ENCODE measurements around the gene GPR146. TPM values are rescaled to one million over a fixed set of nuclear protein-coding genes. Genes with fewer than 3 reads are reported as not detected.

The GPR146 gene
- total and polyA plus RNA-seq, 9 of the 15 experiments (the other 6 are each of a cell fraction or from before 2014, with no cell fraction given) = 0.22 to 3.6 (median 0.64) TPM; not detected in 2

DNA sequence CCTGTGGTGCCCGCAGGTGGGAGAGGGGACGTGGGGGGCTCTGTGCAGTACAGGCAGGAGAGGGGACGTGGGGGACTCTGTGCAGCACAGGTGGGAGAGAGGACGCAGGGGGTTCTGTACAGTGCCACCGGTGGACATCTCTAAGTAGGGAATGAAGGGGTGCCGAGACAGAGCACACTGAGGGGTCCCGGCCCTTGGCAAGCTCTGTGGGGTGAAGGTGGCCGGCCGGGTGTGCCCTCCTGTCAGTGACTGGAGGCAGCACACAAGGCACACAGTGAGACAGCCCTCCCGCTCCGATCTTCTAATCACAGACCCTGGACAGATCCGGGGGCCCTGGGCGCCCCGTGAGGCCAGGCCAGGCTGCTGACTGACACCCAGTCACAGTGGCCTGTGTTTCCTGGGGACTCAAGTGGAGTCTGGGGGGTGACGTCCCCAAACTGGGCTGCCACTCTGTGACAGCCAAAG, 11.2 kb downstream of the GPR146 start:
- H3K9ac ChIP-seq (ENCODE audit: insufficient read depth in 1 of 2, low read depth in 2 of 2, low read length in 2 of 2) = peak overlapping the region; percentile 27 to 90; a peak in 3 of 4 replicates
- intact Hi-C loops (cut with micrococcal nuclease) (no loop called here), in situ Hi-C loops (cut with MboI) (no loop called here)
- H3K27ac ChIP-seq (ENCODE audit: extremely low read depth, low read depth, low read length) = peak overlapping the region; percentile 42; the same call in 2 of the 3 replicates
- no peaks in the 10 kb centered on the region for H4K20me1 ChIP-seq (replicated peaks; ENCODE audit: control insufficient read depth, insufficient read depth, low read length)
- no peak for DNase-seq (ENCODE audit: extremely low read depth in 1 of 4, low spot score in 3 of 4)
- POLR2A ChIA-PET = interaction anchor here (0.5 to 1.8 kb wide), 5 partner anchors 9 to 74 kb away, joined by 3 to 9 read pairs (median 5); partner anchors contain the start of gene GPR146
- ATAC-seq = no peak; the same call in 2 of the 3 replicates
- H3K4me3 ChIP-seq = peak overlapping the region; percentile 11
- peaks cover 32 to 89% of the 10 kb centered on the region in 2 experiments for H3K4me1 ChIP-seq (replicated peaks in 1 of 2; ENCODE audit: control insufficient read depth in 2 of 2, insufficient read depth in 2 of 2, low read length in 2 of 2)
- peak overlapping the region; percentile 73 for H3K4me2 ChIP-seq (ENCODE audit: insufficient read depth, low read length)
- CTCF ChIA-PET (ENCODE audit: low intra/inter-chr PET ratio) = no interaction called here
- H3K9me1 ChIP-seq (ENCODE audit: control insufficient read depth, insufficient read depth, low read length) = peaks cover 3% of the 10 kb centered on the region
- H3K9me3 ChIP-seq (replicated peaks; ENCODE audit: control insufficient read depth, insufficient read depth, low read depth, low read length) = no peaks in the 10 kb centered on the region
- H3K27me3 ChIP-seq (ENCODE audit: control insufficient read depth in 2 of 2, insufficient read depth in 2 of 2, low read length in 2 of 2) = no peaks in the 10 kb centered on the region
- peaks cover 10% of the 10 kb centered on the region; the same call in 1 of the 3 replicates for H3K79me2 ChIP-seq (ENCODE audit: control insufficient read depth, insufficient read depth, low read length)
- WGBS (ENCODE audit: insufficient coverage, low coverage, missing lambda C conversion rate) = 39% methylated on average over 14 of the region's 15 CpGs
- no TSS peak for BruUV-seq (replicated peaks)
- H3K36me3 ChIP-seq (ENCODE audit: control insufficient read depth, insufficient read depth, low read length) = peaks cover 6% of the 10 kb centered on the region; the same call in 1 of the 3 replicates
- peak overlapping the region; percentile 64 for H2AFZ ChIP-seq (ENCODE audit: low read depth, low read length)
- no peak for FAIRE-seq
- TF ChIP-seq, protein P1, sequence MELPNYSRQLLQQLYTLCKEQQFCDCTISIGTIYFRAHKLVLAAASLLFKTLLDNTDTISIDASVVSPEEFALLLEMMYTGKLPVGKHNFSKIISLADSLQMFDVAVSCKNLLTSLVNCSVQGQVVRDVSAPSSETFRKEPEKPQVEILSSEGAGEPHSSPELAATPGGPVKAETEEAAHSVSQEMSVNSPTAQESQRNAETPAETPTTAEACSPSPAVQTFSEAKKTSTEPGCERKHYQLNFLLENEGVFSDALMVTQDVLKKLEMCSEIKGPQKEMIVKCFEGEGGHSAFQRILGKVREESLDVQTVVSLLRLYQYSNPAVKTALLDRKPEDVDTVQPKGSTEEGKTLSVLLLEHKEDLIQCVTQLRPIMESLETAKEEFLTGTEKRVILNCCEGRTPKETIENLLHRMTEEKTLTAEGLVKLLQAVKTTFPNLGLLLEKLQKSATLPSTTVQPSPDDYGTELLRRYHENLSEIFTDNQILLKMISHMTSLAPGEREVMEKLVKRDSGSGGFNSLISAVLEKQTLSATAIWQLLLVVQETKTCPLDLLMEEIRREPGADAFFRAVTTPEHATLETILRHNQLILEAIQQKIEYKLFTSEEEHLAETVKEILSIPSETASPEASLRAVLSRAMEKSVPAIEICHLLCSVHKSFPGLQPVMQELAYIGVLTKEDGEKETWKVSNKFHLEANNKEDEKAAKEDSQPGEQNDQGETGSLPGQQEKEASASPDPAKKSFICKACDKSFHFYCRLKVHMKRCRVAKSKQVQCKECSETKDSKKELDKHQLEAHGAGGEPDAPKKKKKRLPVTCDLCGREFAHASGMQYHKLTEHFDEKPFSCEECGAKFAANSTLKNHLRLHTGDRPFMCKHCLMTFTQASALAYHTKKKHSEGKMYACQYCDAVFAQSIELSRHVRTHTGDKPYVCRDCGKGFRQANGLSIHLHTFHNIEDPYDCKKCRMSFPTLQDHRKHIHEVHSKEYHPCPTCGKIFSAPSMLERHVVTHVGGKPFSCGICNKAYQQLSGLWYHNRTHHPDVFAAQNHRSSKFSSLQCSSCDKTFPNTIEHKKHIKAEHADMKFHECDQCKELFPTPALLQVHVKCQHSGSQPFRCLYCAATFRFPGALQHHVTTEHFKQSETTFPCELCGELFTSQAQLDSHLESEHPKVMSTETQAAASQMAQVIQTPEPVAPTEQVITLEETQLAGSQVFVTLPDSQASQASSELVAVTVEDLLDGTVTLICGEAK (IDR thresholded peaks at IDR 0.05) = no peak
- TF ChIP-seq, protein P1 (CRISPR knock-in tag; IDR thresholded peaks at IDR 0.05) = no peak
- TF ChIP-seq, protein P2, sequence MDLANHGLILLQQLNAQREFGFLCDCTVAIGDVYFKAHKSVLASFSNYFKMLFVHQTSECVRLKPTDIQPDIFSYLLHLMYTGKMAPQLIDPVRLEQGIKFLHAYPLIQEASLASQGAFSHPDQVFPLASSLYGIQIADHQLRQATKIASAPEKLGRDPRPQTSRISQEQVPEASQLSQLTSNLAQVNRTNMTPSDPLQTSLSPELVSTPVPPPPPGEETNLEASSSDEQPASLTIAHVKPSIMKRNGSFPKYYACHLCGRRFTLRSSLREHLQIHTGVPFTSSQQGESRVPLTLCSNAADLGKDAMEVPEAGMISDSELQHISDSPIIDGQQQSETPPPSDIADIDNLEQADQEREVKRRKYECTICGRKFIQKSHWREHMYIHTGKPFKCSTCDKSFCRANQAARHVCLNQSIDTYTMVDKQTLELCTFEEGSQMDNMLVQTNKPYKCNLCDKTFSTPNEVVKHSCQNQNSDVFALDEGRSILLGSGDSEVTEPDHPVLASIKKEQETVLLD (IDR thresholded peaks at IDR 0.05) = 0 out of 2 replicates have a peak, but pooled peaks have one; percentile 2
- TF ChIP-seq, protein P3, sequence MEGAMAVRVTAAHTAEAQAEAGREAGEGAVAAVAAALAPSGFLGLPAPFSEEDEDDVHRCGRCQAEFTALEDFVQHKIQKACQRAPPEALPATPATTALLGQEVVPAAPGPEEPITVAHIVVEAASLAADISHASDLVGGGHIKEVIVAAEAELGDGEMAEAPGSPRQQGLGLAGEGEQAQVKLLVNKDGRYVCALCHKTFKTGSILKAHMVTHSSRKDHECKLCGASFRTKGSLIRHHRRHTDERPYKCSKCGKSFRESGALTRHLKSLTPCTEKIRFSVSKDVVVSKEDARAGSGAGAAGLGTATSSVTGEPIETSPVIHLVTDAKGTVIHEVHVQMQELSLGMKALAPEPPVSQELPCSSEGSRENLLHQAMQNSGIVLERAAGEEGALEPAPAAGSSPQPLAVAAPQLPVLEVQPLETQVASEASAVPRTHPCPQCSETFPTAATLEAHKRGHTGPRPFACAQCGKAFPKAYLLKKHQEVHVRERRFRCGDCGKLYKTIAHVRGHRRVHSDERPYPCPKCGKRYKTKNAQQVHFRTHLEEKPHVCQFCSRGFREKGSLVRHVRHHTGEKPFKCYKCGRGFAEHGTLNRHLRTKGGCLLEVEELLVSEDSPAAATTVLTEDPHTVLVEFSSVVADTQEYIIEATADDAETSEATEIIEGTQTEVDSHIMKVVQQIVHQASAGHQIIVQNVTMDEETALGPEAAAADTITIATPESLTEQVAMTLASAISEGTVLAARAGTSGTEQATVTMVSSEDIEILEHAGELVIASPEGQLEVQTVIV (CRISPR knock-in tag; IDR thresholded peaks at IDR 0.05; ENCODE audit: borderline replicate concordance) = no peak
- no peak for TF ChIP-seq SRSF7 (optimal IDR thresholded peaks at IDR 0.05; ENCODE audit: low read depth, low read length)
- no peak for TF ChIP-seq IRF2 (CRISPR knock-in tag; IDR thresholded peaks at IDR 0.05)
- TF ChIP-seq ZBTB17 (CRISPR knock-in tag; IDR thresholded peaks at IDR 0.05) = peak; percentile 15; the same call in 1 of the 2 replicates
